GM19035 (cell line): ENCODE data around the gene GNG14.
"Not testable (repeated sequence)": the region's sequence is repeated elsewhere in the genome, so short reads cannot be mapped to it uniquely, and the experiment has no call there.

ENCODE experiments used
- ATAC-seq: cut with Tn5 transposase; IDR thresholded peaks from one replicate; pipeline ENCODE4 v1.9.1; 2021; ENCODE audit not compliant: unreplicated experiment

GNG14 gene

DNA sequence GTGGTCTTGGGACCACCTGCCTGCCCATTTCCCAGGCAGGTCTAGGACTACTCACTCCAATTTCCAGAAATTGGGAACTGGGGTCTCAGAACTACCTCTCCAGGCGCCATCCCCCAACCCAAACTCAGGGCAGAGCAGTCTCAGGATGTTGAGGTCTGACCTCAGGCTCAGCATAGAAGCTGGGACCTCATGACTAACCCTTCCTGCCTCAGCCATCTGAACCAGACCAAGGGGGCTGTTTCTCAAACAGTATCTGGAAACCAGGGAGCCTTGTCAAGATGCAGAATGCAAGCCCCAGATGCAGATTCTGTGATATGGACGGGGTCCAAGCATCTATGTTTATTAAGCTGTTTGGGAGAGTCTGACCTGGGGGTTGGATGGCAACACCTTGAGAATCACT is 7.3 kb downstream of the GNG14 start:
- ATAC-seq, result no peak

DNA sequence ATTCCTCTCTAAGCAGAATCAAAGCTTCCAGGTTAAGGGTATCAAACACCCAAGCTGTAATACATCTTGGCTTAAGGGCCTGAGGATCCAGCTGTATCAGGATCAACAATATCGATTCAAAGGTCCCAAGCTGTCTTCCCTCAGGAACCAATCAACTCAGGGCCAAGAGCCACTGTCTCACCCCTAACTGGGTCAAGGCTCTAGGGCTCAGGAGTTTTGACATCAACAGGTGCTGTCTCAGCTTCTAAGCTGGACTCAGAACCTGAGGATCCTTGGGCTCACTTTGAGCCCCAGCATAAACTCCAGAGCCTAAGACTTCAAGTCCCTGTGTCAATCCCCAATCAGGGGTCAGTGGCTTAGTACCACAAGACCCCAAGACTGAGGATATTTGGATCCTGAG is 7.7 kb downstream of the GNG14 start:
- ATAC-seq, result no peak

DNA sequence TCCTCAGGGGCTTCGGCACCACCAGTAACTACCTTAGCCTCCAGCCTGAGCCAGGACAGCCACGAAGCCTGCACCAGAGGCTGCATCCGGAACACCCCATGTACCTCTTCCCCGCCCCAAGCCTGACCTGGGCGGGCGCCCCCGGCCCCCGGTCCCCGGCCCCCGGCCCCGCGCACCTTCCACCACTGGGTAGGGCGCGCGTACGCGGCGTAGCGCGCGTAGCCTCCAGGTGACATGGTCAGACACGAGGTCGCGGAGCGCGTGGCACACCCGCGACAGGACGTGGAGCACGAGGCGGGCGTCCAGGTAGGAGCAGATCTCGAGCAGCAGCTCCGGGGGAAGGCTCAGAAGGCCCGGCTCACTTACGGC is 8.2 kb downstream of the GNG14 start:
- ATAC-seq, result peak; percentile 12

DNA sequence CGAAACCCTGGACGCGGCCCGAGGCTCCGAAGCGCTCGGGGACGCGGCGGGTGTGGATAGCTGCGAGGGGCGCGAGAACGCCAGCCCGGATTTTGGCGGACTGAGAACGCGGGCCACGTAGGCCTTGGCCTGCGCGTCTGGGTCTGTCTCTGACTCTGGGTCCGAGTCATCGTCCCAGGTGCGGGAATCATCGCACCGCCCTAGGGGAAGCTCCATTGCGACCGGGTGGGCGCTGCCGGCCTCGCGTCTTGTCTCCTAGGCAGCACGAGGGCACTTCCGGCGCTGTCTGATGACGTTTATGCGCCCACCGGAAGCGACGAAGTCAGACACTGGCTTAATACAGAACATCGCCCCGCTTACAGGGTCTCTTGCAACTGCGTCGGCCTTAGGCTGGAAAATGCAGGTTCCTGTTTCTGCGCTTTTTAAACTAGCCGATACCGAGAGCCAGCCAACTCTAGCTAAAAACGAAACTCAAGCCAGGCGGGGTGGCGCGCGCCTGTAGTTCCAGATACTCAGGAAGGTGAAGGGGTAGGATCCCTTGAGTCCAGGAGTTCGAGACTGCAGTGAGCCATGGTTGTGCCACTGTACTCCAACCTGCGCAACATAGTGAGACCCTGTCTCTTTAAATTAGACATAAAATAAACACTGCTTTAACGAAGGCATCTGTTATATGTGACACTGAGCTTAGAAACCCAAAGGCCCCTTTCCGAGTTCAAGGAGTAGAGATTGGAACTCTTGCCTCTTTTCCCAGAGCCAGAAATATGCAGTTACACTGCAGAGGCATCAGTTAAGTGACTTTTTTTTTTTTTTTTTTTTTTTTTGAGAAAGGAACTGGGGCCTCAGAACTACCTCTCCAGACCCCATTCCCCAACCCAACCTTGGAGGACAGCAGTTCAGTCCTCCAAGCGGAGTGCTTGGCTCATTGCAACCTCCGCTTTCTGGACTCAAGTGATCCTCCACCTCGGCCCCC is 8.9 kb downstream of the GNG14 start, which contains the start of gene FBXW9:
Gene FBXW9, minus strand, starts transcription at position 266 of the 970 bp plus-strand sequence. Its CDS starts 50 bp downstream, at position 216.
- peak; percentile 88 for ATAC-seq

DNA sequence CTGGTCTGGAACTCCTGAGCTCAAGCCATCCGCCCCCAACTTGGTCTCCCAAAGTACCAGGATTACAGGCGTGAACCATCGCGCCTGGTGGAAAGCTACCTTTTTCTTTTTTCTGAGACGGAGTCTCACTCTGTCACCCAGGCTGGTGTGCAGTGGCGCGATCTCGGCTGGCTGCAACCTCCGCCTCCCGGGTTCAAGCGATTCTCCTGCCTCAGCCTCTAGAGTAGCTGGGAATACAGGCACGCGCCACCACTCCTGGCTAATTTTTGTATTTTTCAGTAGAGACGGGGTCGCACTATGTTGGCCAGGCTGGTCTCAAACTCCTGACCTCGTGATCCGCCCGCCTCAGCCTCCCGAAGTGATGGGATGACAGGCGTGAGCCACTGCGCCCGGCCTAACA is 9.6 kb downstream of the GNG14 start:
- not testable (repeated sequence) for ATAC-seq

DNA sequence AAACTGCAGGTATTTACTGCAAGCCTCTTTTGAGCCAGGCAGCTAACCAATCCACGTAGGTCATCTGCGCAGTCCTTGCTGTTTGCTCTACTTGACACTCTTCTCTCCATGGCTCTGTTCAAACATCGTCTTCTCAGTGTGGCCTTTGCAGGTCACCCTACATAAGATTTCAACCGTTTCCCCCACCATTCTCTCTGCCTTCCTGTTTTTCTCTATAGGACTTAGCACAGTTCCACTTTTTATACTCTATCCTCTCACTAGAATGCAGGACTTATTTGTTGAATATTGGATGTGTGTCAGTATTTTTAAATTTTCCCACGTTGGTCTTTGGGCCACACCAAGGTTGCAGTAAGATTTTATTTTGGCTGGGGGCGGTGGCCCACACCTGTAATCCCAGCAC is 10.3 kb downstream of the GNG14 start:
- no peak for ATAC-seq

DNA sequence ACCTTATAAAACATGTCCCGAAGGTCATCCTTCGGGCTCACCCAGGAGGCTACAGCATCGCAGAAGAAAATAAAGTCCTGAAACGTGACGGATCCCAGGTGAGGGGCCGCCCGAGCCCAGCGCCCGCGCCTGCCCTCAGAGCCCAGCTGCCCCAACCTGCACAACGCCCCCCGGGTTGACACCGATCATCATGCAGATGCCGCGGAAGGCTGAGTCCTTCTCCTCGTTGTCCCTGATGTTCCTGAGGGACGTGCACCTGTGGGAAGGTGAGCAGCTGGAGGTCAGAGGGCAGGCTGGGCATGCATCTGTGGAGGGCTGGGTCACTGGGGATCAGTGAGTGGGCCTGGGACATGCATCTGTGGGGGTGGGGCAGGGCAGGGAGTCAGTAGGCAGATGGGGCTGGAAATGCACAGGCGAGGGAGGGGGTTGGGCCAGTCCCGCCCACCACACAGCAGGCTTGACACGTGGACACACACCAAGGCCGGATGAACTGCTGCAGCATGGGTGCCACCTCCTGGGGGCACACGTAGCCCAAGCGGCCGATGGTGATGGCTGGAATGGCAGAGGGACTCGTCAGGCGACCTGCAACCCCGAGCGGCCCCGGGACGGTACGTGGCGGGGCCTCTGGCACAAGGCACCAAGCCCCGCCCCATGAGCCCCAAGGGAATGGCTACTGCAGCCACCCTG is 13.9 kb downstream of the GNG14 start:
- ATAC-seq, result no peak

DNA sequence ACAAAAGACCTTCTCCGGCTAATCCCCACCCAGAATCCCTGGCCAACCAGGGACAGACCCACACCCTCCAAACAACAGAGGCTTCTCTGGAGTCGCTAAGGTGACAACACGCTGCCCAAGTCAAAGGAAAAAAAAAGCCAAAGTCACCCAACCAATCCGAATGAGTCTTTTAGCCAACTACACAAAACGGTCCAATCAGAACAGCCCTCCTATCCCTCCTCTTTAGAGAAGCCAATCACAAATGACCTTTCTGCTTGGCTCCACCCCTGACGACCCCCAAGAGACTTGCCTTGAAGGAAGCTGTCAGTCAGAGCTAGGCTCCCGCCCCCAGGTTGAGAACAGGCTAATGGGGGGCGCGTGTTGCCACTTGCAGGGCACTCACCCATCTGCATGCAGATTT is 15.2 kb downstream of the GNG14 start:
- no peak for ATAC-seq

DNA sequence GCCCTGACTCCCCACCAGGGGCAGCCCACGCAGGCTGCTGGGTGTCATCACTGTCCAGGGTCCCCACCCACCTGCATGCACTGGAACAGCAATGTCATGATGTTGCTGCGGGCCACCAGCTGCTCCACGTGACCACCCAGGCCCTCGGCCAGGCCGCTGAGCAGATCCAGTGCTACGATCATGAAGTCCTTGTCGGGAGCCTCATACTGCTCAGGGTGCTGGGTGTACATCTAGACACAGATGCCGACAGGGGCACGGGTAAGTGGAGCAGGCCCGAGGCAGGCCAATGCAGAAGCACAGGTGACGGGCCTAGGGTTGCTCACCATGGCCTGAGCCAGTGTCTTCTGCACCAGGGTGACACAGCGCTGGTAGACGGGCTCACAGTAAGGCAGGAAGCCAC is 17.4 kb downstream of the GNG14 start:
- ATAC-seq, result no peak

DNA sequence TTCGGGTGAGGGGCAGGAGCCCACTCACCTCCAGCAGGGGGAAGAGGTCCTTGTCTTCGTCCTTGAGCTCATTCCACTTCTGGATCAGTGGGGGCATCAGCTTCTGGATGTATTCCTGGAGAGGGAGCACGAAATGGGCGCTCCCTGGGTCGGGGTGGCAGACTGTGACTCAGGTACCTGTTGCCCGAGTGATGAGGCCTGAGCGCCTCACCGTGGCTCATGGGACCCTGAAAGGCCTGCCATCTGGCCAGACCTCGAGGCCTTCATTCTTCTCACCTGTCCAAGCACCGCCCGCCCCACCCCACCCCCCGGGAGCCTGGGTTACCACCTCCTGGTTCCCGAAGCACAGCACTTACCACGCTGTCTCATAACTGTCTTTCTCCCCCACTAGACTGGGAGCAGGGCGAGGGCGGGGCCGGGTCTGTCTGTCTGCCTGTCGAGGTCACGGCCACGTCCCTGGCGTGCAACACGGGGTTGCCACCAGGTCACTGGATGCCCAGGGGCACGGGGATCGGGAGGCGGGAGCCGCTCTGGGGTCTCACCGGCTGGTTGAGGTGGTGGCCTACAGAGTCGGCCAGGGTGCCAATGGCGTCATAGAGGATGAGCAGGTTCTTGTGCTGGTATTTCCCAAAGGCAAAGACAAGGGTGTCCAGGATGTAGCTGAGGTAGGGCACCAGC is 18.0 kb downstream of the GNG14 start:
- ATAC-seq, result no peak

DNA sequence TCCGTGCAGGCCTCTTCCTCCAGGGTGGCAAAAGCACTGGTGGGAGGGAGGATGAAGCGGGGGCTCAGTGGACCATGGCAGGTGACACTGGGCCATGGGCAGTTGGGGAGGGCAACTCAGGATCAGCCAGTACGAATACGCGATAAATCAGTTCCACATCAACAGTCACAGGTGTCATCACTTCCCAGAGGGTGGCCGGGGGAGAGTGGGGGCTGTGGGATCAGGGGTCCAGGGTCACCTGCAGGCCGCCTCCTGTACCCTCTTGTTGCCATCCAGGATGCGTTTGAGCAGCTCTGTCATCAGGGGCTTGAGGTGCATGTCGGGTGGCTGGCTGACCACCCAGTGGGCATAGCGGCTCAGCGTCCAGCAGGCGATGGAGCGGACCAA is 18.5 kb downstream of the GNG14 start:
- ATAC-seq, result no peak

DNA sequence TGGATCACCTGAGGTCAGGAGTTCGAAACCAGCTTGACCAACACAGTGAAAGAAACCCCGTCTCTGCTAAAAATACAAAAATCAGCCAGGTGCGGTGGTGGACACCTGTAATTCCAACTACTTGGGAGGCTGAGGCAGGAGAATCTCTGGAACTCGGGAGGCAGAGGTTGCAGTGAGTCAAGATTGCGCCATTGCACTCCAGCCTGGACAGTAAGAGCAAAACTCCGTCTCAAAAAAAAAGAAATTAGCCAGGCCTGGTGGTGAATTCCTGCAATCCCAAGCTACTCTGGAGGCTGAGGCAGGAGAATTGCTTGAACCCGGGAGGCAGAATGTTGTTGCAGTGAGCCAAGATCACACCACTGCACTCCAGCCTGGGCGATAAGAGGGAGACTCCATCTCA is 20.8 kb downstream of the GNG14 start:
- ATAC-seq, result no peak

DNA sequence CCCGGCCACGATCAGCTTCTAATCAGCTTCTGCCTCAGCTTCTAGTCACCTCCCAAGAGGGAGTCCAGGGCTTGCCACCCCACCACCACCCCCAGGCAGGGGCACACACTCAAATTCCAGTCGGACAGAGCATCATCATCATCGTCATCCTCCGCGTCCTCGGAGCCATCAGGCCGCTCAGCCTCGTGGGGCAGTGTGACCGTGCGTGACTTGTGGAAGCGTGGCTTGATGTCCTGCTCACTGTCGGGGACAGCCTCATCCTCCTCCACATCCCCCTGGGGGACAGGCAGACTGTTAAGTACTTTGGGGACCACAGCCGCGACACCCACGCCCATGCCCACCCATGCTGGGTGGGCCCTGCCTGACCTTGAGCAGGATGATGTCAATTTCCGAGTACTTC is 23.4 kb downstream of the GNG14 start:
- ATAC-seq, result no peak

DNA sequence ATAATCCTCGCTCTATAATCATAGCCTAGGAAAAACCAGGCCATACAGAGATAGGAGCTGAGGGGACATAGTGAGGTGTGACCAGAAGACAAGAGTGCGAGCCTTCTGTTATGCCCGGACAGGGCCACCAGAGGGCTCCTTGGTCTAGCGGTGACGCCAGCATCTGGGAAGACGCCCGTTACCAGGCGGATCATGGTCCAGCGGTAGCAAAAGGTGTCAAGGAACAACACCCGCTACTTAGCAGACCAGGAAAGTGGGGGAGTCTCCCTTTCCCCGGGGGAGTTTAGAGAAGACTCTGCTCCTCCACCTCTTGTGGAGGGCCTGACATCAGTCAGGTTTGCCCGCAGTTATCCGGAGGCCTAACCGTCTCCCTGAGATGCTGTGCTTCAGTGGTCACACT is 24.3 kb downstream of the GNG14 start:
- ATAC-seq, result not testable (repeated sequence)

DNA sequence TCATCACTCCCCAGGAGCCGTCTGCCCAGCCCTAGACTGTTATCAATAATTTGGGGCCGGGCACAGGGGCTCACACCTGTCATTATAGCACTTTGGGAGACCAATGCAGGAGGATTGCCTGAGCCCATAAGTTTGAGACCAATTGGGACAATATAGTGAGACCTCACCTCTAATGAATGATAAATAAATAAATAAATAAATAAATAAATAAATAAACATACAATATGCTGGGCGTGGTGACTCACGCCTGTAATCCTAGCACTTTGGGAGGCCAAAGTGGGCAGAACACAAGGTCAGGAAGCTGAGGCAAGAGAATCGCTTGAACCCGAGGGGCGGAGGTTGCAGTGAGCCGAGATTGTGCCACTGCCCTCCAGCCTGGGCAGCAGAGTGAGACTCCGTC is 25.5 kb downstream of the GNG14 start:
- ATAC-seq, result not testable (repeated sequence)

DNA sequence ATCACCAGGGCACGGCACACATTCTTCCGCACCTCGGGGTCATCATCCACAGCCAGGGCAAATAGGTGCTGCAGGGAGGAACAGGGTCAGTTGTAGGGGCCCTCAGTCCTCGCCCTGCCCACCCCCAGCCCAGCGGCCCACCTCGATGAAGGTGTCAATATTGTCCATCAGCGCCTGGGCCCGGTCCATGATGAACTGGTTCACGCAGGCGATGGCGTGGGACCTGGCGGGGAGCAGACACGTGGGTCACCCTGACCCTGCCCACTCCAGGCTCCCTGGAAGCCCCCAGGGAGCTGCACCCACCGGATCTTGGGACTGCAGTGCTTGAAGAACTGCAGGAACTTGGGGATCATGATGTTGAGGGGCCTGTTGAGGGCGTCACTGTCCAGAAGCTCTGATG is 27.3 kb downstream of the GNG14 start:
- no peak for ATAC-seq

DNA sequence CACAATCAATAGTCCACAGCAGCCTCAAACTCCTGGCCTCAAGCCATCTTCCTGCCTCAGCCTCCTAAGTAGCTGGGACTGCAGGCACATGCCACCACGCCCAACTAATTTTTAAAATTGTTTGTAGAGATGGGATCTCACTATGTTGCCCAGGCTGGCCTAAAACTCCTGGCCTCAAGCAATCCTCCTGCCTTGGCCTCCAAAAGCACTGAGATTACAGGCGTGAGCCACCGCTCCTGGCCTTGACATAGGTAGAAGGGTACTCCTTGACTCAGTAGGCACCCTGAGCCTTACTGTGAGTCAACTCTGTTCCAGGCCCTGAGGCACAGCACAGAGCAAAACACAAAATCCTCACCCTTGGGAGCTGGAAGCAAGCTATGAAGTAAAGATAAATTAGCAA is 28.1 kb downstream of the GNG14 start:
- no peak for ATAC-seq

DNA sequence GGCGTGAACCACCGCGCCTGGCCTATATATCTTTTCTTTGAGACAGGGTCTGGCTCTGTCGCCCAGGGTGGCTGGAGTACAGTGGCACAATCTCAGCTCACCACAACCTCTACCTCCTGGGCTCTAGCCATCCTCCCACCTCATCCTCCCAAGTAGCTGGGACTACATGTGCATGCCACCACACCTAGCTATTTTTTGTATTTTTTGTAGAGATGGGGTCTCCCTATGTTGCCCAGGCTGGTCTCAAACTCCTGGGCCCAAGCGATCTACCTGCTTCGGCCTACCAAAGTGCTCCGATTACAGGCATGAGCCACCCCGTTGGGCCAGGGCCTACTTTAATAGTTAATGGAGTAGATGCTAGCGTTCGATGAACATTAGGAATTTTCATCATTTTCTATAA is 32.5 kb downstream of the GNG14 start:
- no peak for ATAC-seq

DNA sequence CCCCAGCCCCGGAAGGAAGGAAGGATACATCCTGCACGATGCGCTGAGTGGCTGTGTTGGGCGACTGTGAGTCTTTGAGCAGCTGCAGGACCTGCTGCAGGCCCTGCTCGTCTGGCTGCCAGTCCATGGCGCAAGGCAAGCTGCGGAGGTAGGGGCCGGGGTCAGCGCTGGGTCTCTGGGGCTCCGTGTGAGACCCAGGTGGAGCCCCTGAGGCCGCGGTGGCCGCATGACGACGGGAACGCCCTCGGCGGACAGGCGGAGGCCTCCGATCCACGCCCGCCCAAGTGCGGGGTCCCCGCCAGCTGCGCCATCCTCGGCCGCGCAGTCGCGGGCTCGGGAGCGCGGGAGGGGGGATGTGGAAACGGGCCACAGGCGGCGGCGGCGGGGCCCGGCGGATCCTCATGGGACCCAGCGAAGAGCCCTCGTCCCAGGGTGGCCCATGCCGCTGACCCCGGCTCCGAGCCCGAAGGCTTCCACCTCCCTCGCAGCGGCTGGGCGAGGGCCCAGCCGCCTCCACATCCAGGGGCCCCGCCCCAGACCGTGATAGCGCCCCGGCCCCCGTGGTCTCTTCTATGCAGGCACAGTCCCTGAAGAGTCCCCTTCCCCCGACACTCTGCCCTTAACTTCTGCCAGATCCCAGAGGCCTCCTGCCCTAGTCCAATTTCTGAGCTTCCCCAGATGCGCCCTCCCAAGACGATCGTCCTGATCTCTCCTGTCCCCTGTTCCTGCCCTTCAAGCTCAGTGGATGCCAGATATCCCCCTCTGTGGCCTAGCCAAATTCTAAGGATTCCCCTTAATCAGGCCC is 33.3 kb downstream of the GNG14 start:
- no peak for ATAC-seq

DNA sequence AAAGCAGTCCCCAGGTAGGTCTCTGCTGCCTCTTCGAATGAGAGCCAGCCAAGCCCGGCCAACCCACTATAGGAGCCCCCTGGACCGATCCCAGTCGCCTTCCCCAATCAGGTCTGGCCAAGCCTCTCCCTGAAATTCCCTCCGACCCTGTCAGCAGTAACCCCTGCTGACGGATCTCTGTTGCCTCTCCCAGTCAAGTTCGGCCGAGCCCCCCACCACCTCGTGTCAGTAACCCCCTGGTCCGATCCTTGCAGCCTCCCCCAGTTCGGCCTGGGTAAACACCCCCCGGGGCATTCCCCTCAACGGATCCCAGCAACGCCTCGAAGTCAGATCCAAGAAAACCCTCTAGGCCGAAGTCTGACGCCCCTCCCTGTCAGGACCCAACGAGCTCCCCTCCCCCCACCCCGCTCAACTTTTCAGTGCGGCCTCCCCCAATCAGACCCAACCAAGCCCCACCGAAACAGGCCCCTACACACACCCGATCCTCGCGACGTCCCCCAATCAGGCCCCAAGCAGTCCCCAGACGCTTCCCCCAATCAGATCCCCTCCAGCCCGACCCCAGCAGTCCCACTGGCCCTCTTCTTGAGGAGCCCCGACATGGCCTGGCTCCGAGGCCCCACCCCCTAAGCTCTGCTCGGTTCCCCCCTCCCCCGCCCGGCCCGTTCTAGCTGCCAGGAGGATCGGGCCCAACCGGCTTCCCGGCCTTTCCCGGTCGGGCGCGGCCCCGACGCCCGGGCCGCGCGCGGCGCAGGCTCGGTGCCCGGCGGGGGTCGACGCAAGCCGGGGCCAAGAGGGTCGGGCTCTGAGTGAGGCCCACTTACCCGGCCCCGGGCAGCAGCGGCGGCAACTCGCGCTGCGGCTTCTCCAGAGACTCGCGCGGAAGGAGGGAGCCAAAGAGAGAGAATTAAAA is 34.1 kb downstream of the GNG14 start:
- peak; percentile 30 for ATAC-seq
